ENCODE data around the gene MRPL44. TPM values are rescaled to one million over a fixed set of nuclear protein-coding genes. Genes with fewer than 3 reads are reported as not detected.

The MRPL44 gene
- polyA plus RNA-seq, 2 donors, result 8.6 to 17.8 TPM

Other genes starting within 250 kb of the MRPL44 start
- gene AP1S3, start 119.9 kb upstream of the MRPL44 start, polyA plus RNA-seq, result 1 to 10 TPM; 2.2 to 5.7 TPM
- 1 to 10 TPM; 5.0 to 8.7 TPM for gene WDFY1, start 12.1 kb upstream of the MRPL44 start, polyA plus RNA-seq
- 10 to 100 TPM; 16.6 to 19.6 TPM for gene SERPINE2, start 81.8 kb downstream of the MRPL44 start, polyA plus RNA-seq